ENCODE results near the gene FRAS1.

Gene FRAS1

DNA sequence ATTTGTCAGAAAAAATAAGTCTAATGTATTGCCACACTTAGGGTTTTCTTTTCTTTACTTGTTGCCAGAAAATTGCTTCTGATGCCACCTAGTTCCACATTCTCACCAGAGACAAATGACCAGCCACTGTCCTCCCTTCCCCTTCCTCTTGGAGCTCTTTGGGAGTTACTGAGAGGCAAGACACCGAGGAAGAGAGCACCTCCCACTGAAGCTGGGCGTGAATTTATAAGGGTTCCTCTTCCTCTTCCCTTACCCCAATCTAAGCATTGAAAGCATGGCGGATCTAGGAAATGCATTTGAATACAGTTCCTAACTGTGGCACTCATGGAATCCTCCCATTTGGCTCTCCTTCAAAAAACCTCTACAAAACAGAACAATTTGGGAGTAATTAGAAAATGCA, 524.5 kb downstream of the FRAS1 start:
- H3K36me3 Mint-ChIP-seq (ENCODE audit: low read depth): no peaks in the 10 kb centered on the region
- H3K27ac Mint-ChIP-seq: no peak overlapping the region
- H3K27me3 Mint-ChIP-seq (ENCODE audit: low read depth): peaks cover 7% of the 10 kb centered on the region
- no peaks in the 10 kb centered on the region for H3K9me3 Mint-ChIP-seq
- no peak overlapping the region for H3K4me3 Mint-ChIP-seq
- peaks cover 2% of the 10 kb centered on the region for H3K4me1 Mint-ChIP-seq (ENCODE audit: low read depth)
- no peak for DNase-seq (ENCODE audit: low spot score)

DNA sequence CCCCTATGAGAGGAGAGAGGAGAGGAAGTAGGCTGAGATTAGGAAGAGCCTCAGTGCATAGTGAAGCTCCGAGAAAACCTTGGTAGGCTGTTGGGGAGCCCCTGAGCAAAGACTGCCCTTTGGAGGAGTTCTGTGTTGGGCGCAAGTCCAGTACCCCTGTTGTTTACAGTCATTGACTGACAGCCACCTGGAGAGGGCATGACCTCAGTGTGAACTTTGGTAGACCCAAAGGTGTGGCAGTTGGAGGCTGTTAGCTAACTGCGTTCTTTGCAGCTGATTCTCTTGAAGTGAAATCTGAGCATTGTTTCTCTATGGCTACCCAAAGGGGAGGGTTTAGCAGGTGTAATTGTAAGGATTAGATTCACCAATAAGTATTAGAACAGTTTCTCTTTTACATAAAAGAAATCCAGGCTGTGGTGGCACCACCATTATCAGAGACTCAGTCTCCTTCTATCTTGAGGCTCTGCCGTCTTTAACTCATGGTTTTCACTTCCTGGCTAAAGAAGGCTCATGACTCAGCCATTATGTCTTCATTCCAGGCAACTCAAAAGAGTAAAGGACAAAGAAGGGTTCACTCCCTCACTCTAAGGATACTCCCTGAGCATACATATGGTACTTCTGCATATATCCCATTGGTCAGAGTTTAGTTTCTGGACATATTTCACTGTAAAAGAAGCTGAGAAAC, 527.9 kb downstream of the FRAS1 start:
- no peak overlapping the region for H3K4me3 Mint-ChIP-seq
- H3K27ac Mint-ChIP-seq: no peak overlapping the region
- peaks cover 18% of the 10 kb centered on the region for H3K27me3 Mint-ChIP-seq (ENCODE audit: low read depth)
- no peak for DNase-seq (ENCODE audit: low spot score)
- H3K4me1 Mint-ChIP-seq (ENCODE audit: low read depth): peaks cover 2% of the 10 kb centered on the region
- no peaks in the 10 kb centered on the region for H3K9me3 Mint-ChIP-seq
- no peaks in the 10 kb centered on the region for H3K36me3 Mint-ChIP-seq (ENCODE audit: low read depth)

- DNase-seq (ENCODE audit: low spot score): no peak
- H3K4me1 Mint-ChIP-seq (ENCODE audit: low read depth): peaks cover 2% of the 10 kb centered on the region
- H3K9me3 Mint-ChIP-seq: no peaks in the 10 kb centered on the region
- H3K27ac Mint-ChIP-seq: no peak overlapping the region
- no peaks in the 10 kb centered on the region for H3K36me3 Mint-ChIP-seq (ENCODE audit: low read depth)
- H3K4me3 Mint-ChIP-seq: no peak overlapping the region
- peaks cover 19% of the 10 kb centered on the region for H3K27me3 Mint-ChIP-seq (ENCODE audit: low read depth)
These were observed 528.5 kb downstream of the FRAS1 start for GRCh38 chr4:78585633-78586032.

DNA sequence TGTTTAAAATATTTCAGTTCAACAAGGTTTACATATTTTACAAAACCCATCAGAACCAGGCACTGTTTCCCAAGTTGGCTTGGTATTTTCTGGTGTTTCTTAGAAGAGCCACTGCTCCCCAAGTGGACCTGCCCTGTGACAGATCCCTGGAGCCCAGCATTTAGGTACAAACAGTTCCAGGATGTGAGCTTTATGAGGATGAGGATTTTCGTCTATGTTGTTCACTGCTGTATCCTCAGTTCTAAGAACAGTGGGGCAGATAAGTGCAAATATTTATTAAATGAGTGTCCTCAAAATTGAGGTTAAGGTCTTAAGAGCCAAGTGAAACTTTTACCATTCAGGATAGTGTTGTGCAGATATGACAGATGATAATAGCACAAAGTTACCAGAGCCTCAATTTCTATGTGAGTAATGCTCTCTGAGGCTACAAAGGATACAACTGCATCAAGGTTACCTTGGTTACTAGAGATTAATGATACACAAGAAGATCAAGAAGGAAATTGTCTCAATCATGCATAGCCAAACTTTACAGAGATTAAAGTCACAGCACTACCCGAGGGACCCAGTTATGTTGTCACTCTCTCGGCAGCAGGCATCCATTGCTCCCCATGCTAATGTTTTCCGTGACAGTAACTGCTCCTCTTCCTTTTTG, 531.9 kb downstream of the FRAS1 start:
- peaks cover 2% of the 10 kb centered on the region for H3K4me1 Mint-ChIP-seq (ENCODE audit: low read depth)
- no peak overlapping the region for H3K27ac Mint-ChIP-seq
- peaks cover 12% of the 10 kb centered on the region for H3K27me3 Mint-ChIP-seq (ENCODE audit: low read depth)
- no peaks in the 10 kb centered on the region for H3K9me3 Mint-ChIP-seq
- DNase-seq (ENCODE audit: low spot score): no peak
- no peak overlapping the region for H3K4me3 Mint-ChIP-seq
- H3K36me3 Mint-ChIP-seq (ENCODE audit: low read depth): no peaks in the 10 kb centered on the region

- H3K27me3 Mint-ChIP-seq (ENCODE audit: low read depth): peaks cover 14% of the 10 kb centered on the region
- H3K27ac Mint-ChIP-seq: no peak overlapping the region
- no peaks in the 10 kb centered on the region for H3K36me3 Mint-ChIP-seq (ENCODE audit: low read depth)
- H3K9me3 Mint-ChIP-seq: no peaks in the 10 kb centered on the region
- no peak for DNase-seq (ENCODE audit: low spot score)
- no peaks in the 10 kb centered on the region for H3K4me1 Mint-ChIP-seq (ENCODE audit: low read depth)
- H3K4me3 Mint-ChIP-seq: no peak overlapping the region
These were observed 534.3 kb downstream of the FRAS1 start for GRCh38 chr4:78591404-78591803.

DNA sequence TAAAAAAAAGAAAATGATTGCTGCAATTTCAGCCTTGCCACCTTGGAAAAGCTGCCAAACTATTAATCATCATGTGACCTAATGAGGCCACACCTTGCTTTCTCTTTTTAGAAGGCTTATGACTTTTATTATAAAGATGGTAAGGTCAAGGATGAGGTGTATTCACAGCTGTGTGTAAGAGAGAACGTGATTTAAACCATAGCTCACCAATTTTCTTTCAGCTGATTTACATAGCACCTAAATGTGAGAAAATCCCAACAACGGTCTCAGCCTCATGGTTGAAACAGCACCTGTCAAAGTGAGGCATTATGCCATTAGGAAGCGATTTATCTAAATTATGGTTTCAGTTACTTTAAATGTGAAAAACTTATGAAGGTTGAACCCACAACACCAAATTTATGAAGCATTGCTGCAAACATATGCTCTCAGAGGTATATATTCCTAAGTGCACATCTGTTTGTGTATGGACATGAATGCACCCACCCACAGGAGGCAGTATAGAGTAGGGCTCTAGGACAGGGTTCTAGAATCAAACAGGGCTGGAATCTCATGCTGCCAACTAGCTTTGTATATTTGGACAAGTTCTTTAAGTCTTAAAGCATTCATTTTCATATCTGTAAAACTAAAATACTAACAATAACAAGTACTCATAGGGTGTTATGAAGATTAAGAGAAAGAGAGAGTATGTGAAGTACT, 535.1 kb downstream of the FRAS1 start:
- peaks cover 14% of the 10 kb centered on the region for H3K27me3 Mint-ChIP-seq (ENCODE audit: low read depth)

More for the DNA sequence above, 535.1 kb downstream of the FRAS1 start:
- H3K36me3 Mint-ChIP-seq (ENCODE audit: low read depth): no peaks in the 10 kb centered on the region
- H3K4me3 Mint-ChIP-seq: no peak overlapping the region
- H3K27ac Mint-ChIP-seq: no peak overlapping the region
- no peak for DNase-seq (ENCODE audit: low spot score)
- H3K9me3 Mint-ChIP-seq: no peaks in the 10 kb centered on the region
- H3K4me1 Mint-ChIP-seq (ENCODE audit: low read depth): no peaks in the 10 kb centered on the region
